ENCODE measurements around the gene KPNA6.
"Not testable (repeated sequence)": the region's sequence is repeated elsewhere in the genome, so short reads cannot be mapped to it uniquely, and the experiment has no call there.

GRCh38 chr1:32086381-32086780, 21.5 kb upstream of the KPNA6 start:
- not testable (repeated sequence) for TF ChIP-seq CTCF, POLR2A (IDR thresholded peaks at IDR 0.05)
